ENCODE results near the gene GALNT11.
A peak's percentile ranks its signal among the peaks of the same experiment; 100 is the strongest.
"Not testable (repeated sequence)": the region's sequence is repeated elsewhere in the genome, so short reads cannot be mapped to it uniquely, and the experiment has no call there.

Gene GALNT11

DNA sequence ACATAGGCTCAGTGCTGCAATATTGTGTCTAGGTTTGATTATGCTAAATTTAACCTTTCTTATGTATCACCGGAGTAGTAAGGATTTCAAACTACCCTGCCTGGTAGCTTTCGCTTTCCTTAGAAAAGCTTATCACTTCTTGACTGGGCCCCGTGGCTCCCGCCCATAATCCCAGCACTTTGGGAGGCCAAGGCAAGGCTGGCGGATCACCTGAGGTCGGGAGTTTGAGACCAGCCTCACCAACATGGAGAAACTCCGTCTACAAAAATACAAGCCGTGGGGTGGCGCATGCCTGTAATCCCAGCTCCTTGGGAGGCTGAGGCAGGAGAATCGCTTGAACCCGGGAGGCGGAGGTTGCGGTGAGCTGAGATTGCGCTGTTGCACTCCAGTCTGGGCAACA, 49.9 kb downstream of the GALNT11 start:
- DNase-seq (ENCODE audit: low spot score) = not testable (repeated sequence)

DNA sequence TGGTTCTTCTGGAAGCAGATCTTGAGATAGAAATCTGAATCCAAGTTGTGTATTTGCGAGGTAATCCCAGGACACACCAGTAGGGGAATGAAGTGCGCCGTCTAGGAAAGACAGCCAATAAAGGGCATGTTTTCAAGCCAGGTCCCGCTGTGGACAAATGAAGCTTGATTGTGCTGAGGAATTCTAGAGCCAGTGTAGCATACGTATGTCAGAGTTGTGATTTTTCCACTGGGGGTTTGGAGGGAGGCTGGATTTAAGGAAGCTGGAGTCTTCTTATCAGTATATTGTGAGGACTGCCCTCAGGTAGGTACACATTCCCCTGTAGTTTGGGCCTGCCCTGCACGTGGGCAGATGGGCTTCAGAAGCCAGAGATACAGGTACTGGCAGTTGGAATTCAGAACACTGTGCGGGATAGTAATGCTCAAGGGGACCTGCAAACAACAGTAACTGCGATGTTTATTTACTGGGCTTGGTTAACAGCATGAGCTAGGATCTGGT, 50.9 kb downstream of the GALNT11 start:
- peak; percentile 8 for DNase-seq (ENCODE audit: low spot score)

DNA sequence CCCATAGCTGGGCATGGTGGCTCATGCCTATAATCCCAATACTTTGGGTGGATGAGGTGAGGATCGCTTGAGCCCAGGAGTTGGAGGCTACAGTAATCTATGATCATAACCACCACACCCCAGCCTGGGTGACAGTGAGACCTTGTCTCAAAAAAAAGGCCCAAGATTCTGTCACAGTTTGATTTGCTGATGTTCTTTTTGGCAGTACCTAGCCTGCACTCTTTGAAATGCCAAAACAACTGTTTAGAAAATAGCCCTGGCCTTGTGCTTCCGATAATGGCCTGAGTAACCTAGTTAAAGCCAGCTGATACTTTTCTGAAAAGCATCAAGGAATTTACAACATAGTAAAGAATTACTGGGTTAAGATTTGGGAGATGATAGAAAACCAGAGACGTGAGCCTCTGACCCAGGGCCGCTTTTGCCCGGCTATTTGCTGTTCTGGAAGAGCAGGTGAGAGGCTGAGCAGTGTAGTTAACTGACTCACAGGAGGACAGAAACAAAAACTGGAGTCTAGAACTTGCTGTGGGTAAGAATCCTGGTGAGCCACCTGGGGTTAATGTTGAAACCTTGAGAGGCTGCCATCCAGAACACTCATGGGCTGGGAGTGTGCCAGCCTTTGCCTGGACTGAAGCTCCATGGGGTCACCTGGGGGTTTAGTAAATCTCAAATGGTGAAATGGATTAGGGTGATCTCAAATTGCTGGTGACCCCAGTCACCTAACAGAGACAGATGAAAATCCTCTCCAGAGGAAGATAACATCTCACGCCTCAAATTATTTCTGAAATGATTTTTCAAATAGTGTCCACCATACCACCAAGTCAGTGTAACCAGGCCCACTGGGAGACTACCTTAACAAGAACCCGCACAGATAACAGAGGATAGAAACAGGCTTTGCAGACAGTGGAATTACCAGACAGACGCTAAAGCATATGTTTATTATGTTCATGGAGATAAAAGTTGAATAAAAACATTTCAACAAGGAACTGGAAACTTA, 51.8 kb downstream of the GALNT11 start:
- no peak for DNase-seq (ENCODE audit: low spot score)

DNA sequence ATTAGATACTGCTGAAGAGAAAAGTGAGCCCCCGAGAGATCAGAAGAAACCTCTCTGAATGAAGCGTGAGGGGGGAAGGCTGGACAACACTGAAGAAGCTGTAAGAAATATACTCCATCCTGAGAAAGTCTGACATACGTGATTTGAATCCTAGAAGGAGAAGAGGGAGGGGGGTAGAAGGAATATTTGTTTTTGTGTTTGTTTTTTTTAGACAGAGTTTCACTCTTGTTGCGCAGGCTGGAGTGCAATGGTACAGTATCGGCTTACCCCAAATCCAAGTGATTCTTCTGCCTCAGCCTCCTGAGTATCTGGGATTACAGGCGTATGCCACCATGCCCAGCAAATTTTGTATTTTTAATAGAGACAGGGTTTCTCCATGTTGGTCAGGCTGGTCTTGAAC, 52.6 kb downstream of the GALNT11 start:
- DNase-seq (ENCODE audit: low spot score) = no peak

DNA sequence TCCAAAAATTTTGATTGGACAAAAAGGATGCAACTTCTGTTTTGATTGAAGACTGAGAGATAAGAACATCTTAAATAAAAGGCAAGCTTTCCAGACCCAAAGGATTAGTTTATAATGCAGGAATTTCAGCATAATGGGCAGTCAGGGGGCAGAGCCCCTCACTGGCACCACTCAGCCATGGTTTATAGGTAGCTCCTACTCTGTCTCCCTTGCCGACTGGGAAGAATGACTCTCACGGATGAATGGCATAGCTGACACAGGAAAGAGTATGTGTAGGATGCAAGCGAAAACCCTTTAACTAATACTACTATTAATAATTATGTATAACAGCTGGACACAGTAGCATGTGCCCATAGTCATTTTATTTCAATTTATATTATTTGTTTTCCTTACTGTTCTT, 53.3 kb downstream of the GALNT11 start:
- no peak for DNase-seq (ENCODE audit: low spot score)

DNA sequence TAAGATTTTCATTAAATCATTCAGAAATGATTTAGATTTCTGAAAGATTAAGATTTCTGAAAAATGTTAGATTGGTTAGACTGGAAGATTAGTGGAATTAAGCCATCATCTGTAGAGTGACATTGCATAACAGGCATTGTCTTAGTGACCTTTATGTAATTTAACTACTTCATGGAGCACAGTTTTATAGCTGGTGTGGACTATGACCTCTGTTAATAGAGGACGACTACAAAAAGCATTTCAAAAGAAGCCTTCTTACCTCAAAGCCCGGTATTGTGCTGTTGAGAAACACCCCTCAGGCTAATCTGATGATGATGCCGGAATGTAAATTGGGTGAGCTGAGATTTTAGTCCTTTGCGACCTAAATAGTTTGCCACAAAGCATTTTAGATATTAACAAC, 55.6 kb downstream of the GALNT11 start:
- DNase-seq (ENCODE audit: low spot score) = no peak

DNA sequence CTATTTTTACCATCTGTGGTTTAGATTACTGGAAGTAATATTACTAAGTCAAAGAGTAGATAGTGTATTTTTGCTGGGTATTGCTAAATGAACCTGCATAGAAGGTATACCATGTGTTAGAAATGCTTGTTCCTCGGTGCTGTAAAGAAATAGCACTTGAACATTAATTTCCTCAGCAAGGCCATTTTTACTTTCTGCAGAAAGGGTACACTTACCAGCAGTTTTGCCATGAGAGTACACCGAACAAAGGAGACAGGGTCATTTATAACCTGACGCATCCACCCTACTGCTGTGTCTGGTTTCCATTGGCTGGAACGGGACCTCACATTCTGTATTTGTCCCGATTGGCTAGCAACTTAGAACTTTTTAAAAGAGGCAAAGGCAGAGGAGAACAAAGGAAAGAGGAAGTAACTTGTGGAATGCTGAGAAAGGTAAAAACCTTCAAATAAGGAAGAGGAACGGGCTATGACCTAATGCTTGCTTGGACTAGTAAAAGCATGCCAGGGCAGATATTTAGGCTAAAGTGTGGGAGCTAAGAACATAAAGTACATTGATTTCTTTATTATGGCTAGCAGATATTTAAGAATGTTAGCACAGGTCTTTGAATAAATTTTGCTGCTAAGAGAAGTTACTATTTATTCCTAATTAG, 56.7 kb downstream of the GALNT11 start:
- DNase-seq (ENCODE audit: low spot score) = not testable (repeated sequence)

DNA sequence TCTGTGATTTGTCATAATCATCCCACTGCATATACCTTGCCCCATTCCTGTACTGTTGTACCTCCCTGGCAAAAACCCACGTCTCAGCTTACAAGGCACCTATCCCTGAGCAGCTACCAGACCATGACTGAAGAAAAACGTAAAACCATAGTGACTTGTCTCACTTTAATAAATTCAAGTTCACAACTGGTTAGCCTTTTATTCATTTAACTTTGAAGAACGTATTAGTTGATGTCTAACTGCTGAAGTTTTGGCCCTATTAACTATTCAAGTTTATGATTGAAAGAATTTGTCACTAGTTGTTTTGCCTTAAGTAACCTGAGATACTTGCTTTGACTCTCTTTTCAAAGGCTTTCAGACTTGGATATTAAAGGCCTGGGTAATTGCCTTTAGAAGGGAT, 59.7 kb downstream of the GALNT11 start:
- DNase-seq (ENCODE audit: low spot score) = no peak

DNA sequence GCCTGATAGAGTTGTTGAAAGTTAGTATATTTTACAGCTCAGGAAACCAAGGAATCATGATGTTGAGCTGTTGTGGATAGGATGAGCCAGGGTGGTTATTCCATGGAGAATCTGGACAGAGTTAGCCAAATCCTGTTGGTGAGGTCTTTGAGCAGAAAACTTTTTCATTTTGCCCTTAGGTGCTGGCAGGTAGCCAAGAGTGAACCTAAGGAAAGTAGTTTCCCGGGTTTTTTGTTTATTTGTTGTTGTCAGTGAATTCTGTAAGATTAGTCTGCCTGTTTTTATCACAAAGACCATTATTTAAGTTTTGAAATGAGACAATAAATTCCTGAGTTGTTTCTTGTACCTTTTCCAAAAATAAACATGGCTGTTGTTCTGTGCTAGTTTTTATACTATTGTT, 61.0 kb downstream of the GALNT11 start:
- DNase-seq (ENCODE audit: low spot score) = no peak

DNA sequence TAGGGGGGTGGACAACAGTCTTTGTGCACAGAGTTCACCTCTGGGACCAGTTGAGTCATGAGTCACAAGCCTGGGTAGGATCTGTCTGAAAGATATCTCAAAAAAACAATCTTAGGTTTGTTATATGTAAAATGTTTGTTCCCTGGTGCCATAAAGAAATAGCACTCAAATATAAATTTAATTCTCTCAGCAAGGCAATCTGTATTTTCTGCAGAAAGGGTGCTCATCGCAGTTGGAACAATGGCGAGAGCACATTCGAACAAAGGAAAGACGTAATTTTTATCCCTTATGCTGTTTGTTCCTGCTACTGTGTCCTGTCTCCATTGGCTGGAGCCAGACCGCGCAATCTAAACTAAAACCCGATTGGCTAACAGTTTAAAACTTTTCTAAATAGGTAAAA, 63.7 kb downstream of the GALNT11 start:
- DNase-seq (ENCODE audit: low spot score) = no peak

DNA sequence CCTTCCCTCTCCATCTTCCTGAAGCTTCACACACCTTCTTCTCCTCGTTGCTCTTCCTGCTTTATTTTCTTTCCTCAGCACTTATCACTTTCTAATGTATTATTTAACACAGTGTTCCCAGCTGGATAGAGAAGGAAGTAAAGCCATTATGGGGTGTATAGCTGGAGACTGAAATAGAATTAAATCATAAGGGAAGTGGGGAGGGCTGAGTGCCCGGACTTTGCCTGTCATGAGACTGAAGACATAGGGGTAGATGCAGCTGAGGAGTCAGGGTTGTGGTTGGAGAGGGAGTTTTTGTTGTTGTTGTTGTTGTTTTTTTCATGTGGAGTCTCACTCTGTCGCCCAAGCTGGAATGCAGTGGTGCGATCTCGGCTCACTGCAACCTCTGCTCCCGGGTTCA, 65.3 kb downstream of the GALNT11 start:
- DNase-seq (ENCODE audit: low spot score) = no peak

DNA sequence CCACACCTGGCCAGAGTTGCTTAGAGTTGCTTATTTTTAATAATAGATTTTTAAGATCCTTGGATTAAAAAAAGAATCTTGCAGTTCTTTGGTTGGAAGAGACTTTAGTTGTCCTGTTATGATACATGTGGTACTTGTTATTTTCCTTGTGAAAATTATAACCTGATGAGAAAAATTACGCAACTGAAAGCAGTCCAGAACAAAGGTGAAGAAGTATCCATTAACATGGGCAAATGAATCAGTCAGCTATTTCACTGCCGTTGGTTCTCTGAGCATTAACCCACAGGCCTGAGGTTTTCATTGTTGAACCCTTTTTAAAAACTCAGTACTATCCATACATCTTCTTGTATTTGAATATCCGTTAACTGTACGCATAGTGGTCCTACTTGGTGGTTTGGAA, 68.2 kb downstream of the GALNT11 start:
- no peak for DNase-seq (ENCODE audit: low spot score)

DNA sequence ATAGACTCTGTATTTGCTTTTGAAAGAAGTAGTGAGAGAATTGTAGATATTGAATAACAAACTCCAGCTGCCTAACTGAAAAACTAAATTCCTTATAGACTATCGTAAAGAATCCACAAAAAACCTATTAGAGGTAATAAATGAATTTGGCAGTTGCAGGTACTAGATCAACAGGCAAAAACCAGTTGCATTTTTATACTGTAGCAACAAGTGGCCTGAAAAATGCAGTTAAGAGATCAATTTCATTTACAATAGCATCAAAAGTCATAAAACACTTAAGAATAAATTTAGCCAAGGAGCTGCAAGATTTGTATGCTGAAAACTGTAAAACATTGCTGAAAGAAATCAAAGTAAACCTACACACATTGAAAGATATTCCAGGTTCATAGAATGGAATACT, 70.3 kb downstream of the GALNT11 start:
- no peak for DNase-seq (ENCODE audit: low spot score)

DNA sequence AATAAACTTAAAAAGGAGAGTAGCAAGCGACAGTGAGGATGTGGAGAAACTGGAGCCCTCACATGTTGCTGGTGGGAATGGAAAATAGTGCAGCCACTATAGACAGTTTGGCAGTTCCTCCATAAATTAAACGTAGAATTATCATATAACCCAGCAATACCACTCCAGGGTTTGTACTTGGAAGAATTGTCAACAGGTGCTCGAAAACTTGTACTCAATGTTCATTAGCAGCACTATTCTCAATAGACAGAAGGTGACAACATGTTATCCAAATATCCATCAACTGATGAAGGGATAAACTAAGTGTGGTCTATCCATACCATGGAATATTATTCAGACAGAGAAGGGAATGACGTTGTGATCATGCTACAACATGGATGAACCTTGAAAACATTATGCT, 71.9 kb downstream of the GALNT11 start:
- no peak for DNase-seq (ENCODE audit: low spot score)

DNA sequence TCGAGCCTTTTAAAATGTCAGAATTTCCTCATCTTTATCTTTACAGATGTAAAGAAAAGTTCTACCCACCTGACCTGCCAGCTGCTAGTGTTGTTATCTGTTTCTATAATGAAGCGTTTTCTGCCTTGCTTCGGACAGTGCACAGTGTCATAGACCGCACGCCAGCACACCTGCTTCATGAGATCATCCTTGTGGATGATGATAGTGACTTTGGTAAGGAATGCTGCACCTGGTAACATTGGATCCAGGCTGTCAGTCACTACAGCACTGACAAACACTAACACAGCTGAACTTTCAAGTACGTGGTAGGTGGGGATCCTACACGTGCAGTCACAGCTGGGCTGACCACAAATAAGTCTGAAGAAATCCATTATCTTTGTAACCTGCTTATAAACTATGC, 77.6 kb downstream of the GALNT11 start:
- DNase-seq (ENCODE audit: low spot score) = no peak

DNA sequence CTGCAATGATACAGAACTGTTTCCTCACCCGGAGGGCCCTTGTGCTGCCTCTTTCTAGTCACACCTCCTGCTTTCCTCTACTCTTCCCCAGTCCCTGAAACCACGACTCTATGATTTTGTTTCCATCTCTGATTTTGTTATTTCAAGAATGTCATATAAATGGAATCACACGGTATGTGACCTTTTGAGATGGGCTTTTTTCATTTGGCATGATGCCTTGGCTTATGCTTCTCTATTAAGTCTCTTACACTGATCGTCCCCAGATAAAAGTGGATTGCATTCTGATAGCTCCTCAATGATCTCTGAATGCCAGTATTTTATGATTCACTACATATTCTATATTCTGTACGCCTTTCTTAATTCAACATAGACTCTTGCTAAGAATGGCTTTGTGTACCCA, 78.2 kb downstream of the GALNT11 start:
- DNase-seq (ENCODE audit: low spot score) = no peak

DNA sequence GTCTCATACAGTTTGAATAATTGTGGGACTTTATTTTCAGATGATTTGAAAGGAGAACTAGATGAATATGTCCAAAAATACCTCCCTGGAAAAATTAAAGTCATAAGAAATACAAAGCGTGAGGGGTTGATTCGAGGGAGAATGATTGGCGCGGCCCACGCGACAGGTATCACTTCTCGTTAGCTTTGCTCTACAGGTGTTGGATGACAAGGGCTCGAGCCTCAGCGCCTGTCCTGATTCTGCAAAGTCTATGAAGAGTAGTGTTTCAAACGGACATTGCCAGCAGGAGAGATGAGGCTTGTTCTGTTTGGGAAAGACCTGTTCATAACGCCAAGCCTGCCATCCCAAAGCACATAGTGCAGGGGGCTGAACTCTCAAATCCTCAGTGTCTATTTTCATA, 79.7 kb downstream of the GALNT11 start:
- DNase-seq (ENCODE audit: low spot score) = no peak

DNA sequence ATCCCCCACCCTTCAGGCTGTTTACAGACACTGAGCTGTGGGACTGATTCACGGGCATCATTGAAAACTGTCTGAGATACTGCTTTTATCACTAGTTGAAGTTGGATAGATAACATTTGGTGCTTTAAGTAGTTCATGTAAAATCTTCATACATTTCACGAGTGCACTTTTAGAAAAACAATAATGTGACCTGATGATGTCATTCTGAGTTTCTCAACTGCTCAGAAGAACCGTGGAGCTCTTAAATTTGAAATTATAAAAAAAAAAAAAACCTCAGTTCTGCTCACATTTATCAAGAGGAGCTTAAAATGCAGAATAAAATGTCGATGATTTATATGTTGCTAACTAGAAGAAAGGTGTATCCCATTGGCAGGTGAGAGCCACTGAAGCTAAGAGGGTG, 81.5 kb downstream of the GALNT11 start:
- no peak for DNase-seq (ENCODE audit: low spot score)

DNA sequence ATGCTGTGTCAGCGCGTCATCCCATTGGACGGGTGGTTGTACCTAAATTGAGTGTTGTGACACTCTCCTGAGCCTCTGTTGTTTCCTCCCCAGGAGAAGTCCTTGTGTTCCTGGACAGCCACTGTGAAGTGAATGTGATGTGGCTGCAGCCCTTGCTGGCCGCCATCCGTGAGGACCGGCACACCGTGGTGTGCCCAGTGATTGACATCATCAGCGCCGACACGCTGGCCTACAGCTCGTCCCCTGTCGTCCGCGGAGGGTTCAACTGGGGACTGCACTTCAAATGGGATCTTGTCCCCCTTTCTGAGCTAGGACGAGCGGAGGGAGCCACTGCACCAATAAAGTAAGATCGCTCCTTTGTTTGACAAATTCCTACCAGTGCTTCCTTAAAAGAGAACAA, 82.5 kb downstream of the GALNT11 start:
- DNase-seq (ENCODE audit: low spot score) = no peak

DNA sequence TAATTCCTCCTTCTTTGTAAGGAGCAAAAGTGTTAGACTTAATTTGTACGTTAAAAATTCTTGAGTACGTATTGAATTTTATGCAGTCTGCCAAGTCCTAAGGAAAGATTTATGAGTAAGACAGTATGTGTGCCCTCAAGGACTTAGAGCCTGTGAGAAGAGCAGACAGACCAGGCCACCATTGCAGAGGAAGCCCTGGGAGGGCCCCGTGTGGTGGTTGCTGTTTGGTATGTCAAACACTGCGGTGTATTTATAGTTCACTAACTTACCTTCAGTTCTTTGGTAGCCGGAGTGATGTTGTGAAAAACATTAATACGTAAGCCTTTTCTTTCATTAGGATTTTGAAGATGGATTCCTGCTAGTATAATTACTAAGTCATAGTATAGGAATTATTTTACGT, 82.9 kb downstream of the GALNT11 start:
- no peak for DNase-seq (ENCODE audit: low spot score)

DNA sequence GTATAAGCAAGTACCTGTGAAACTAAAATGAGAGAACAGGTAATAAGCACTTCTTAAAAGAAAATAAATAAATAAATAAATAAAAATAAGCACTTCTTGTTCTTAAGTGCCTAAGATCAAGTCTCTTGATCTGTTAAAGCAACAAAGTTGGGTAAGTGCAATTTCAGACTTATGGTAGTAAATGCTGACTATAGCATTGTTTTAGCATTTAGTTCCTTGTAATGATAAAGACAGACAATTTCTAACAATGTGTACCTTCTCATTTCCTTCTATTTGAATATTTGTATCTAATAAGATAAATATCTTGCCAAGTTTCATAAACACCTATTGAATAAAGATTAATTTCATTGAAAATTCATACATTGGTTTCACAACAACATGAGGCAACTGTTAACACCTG, 87.4 kb downstream of the GALNT11 start:
- DNase-seq (ENCODE audit: low spot score) = no peak

DNA sequence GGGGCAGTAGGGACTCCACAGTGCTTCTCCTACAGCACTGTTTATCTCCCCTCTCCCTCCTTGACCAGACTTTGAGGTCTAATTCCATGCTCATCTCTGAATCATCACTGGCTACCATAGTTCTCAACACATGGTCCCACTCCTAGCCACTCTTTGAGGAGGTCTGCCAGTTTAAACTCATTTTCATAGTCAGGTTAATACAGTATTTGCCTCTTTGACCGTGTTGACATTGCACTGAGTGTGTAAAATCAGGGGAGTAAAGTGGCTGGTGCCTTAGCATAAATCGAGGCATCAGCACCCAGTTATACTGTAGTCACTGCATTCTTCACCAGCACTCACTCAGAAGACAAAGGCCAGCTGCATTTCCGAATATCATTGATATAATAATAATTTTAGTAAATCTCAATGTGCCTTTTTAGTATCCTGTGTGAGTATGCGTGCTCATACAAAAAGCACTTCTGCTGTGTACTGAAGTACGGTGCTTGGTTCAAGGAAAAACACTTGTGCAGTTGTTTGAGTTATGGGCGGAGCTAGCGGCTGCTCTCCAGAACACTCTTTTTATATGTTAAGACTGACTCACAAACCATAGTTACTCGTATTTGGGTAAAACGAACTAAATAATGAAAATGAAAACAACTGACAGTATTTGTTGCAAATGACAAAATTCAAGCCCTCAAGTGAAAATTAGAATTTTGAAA, 89.7 kb downstream of the GALNT11 start:
- no peak for DNase-seq (ENCODE audit: low spot score)

DNA sequence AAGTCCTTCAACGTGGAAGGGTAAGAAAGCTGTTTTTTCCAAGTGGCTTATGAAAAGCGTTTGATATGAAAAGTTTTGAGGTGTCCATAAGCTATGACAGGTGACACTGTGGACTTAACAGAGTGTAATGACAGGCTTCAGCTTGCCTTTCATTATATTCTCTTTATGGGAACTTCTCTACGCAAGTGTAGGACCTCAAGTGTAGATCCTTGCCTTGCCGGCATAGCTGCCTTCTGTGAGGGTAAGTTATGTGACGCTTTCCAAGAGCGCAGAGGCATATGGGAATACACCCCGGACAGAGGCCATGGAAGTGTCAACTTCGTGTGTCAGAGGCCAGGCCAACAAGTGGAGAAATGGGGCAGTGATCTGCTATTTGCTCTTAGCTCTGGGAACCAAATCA, 91.9 kb downstream of the GALNT11 start:
- no peak for DNase-seq (ENCODE audit: low spot score)

Measured in putamen (tissue), 1 donor.